GM13976 (cell line): ENCODE results near the gene RHOJ.

Source experiments
- DNase-seq: peaks from one replicate; pipeline ENCODE4 v3.0.0; 2012; ENCODE audit warnings: low spot score
- in situ Hi-C: fragments of 300-500 bp; cut with MboI; formaldehyde crosslinking; loops from one replicate; pipeline ENCODE4 v1.12.0; 2022; ENCODE audit warnings: low sequenced_read_pairs, mixed read lengths, inconsistent platforms; ENCODE audit not compliant: unreplicated experiment
- TF ChIP-seq, protein P1 (sequence below): IDR thresholded peaks from 2 replicates; pipeline ENCODE4 v1.5.1; 2012; ENCODE audit warnings: borderline replicate concordance, mild to moderate bottlenecking; ENCODE audit not compliant: insufficient read depth; ENCODE audit errors: extremely low read depth, missing control alignments, control extremely low read depth

The RHOJ gene

DNA sequence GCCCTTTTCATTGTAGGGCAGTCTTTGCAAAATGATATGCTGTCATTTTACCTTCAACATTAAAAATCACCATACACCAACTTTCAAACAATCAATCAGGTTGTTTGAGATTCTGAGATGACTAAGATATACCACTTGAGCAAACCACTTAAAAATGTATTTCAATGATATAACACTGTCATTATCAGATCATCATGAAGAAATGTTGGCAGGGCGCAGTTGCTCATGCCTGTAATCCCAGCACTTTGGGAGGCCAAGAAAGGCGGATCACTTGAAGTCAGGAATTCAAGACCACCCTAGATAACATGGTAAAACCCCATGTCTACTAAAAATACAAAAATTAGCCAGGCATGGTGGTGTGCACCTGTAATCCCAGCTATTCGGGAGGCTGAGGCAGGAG, 13.0 kb upstream of the RHOJ start:
- TF ChIP-seq, protein P1, sequence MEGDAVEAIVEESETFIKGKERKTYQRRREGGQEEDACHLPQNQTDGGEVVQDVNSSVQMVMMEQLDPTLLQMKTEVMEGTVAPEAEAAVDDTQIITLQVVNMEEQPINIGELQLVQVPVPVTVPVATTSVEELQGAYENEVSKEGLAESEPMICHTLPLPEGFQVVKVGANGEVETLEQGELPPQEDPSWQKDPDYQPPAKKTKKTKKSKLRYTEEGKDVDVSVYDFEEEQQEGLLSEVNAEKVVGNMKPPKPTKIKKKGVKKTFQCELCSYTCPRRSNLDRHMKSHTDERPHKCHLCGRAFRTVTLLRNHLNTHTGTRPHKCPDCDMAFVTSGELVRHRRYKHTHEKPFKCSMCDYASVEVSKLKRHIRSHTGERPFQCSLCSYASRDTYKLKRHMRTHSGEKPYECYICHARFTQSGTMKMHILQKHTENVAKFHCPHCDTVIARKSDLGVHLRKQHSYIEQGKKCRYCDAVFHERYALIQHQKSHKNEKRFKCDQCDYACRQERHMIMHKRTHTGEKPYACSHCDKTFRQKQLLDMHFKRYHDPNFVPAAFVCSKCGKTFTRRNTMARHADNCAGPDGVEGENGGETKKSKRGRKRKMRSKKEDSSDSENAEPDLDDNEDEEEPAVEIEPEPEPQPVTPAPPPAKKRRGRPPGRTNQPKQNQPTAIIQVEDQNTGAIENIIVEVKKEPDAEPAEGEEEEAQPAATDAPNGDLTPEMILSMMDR: no peak
- in situ Hi-C loops: no loop called here
- no peak for DNase-seq

DNA sequence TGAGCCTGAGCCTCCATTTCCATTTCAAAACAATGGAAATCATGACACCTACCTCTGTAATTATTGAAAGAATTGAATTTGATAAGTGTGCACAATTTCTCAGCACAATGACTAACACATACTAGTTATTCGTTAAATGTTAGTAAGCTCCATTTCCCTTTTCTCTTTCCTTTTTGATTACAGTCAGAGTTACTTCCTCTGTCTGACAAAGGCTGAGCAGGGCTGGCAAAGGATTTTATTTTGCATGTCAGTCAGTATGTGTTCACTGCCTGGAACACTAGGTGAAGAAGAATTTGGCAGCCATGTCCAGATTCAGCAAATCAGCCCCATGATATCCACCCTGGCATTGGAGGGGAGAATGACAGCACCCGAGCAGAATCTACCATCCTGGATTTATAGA, 12.2 kb upstream of the RHOJ start:
- in situ Hi-C loops: no loop called here
- no peak for DNase-seq
- TF ChIP-seq, protein P1: no peak

DNA sequence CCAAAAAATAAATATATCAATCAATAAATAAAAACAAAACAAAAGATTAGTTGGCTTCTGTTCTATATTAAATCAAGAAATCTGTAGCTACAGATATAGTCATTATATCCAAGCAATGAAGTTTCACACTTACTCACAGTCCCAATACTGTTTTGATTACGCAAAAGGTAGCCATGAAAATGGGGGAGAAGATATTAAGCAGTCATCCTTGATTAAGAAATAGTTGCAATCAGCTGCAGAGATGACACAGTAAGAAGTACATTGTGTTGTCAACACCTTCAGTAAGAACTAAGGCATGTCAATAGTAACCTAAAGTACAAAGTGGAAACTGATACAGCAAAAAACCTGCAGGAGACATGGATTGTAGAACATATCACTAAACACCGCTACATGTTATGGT, 11.0 kb upstream of the RHOJ start:
- TF ChIP-seq, protein P1: no peak
- in situ Hi-C loops: no loop called here
- DNase-seq: no peak

DNA sequence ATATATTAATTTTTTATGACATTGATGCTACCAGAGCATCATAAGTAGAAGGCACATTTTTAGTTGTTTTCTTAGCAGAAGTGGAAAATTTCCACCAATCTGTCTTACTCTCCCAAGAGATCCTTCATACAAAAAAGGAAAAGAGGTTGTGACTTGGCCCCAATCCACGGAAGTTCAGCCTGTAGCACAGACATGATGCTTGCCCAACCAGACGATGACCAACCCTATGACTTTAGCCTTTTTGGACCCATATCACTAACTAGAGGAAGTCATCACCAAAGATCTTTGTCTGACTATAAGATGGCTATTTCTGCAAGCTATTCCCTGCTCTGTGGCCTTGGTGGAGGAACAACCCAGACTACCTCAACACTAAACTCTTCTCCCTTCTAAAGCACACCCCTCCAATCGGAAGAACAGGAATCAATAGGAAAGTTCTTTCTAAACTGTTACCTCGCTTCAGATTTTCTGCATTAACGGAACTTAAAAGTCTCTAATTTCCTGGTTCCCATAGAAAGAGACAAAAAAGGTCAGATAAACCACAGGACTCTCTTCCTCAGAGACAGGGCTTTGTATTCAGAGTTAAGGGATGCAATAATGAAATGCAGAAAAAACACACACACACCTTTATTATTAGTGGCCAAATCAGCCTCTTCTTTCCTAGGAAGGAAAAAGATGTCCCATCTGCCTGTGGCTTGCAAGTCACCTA, 4.1 kb upstream of the RHOJ start:
- TF ChIP-seq, protein P1: no peak
- no peak for DNase-seq
- in situ Hi-C loops: no loop called here

DNA sequence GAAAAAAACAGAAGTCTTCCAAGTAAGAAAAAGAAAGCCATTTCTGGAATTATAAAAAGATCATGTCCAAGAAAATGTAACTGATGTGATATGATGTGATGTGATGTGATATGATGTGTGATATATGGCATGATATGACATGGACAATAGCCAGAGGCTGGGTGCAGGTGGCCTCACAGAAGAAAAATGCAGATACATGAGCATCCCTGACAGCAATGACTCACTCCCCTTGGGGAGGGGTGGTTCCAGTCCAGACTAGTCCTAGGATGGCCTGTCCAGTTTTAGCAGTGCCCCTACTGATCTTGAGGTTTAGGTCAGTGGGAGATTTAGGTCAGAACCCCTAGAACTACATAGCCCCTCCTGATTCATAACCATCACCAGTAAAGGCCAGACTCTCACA, 3.5 kb upstream of the RHOJ start:
- TF ChIP-seq, protein P1: no peak
- no peak for DNase-seq
- in situ Hi-C loops: no loop called here

DNA sequence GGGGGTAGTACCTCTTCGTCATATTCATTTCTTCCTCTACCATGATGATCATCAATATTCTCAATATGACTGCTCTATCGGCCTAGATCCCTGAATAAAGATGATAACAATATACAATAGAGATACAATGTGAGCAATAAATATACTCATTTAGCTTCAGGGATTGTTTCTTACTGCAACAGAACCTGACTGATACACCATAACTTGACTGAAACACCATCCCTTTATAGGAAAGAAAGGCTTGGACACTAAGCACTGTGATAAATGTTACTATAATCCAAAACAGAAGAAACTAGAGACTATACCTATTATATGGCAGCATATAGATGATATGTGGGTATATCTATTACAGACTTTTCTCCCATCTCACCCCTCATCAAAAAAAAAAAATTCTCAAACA, 1.2 kb upstream of the RHOJ start:
- TF ChIP-seq, protein P1: no peak
- DNase-seq: no peak
- in situ Hi-C loops: no loop called here

DNA sequence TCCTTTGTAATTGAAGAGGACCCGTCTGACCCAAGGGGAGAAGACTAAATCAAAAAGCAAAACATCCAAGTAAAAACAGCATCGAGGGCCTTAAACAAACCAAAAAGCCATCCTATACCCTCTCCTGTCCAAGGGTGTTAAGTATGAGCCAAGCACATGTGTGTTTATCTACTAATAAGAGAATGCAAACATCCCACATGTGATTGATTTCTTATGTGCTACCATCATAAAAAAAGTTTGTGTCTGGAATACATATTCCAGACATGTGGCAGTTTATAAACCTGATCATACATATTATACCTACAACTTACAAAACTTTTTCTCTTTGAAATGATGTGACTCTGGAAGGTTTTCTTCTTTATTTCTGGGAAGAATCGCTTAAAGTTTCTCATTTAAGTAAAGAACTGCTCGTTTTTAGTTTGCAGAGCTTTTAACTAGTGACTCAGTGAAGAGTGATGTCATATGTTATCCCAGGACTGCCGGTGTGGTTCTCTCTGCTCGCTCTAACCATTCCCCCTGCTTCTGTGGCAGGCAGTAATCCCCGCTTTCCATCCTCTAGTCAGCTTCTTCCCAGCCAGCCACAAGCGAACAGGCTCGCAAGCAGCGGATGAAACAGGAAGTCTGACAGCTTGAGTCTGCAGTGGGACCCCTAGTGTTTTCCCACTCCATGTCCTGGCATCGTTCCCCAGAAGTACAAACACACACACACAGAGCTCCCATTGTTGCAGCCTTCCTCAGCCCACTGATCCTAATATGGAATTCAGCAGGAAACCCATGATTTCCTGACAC, 431 bp upstream of the RHOJ start:
- TF ChIP-seq, protein P1: no peak
- in situ Hi-C loops: no loop called here
- no peak for DNase-seq
